T-cell (primary cell): ENCODE results near the gene GRM5. TPM values are rescaled to one million over a fixed set of nuclear protein-coding genes. Genes with fewer than 3 reads are reported as not detected.

Source experiments
- ATAC-seq, 4 experiments: fragments of 200-7000 bp in 3 of 4; fragments of 150-1000 bp in 1 of 4; cut with Tn5 transposase; replicated peaks in 1 of 4; 1 replicate in 3 of 4; 2 replicates in 1 of 4; pipeline ENCODE4 v1.10.0; 2021; ENCODE audit warnings: moderate library complexity in 3 of 4, mild to moderate bottlenecking in 2 of 4, moderate number of reproducible peaks in 1 of 4
- CTCF ChIA-PET, 2 donors: fragments of 300-600 bp; sonication (Branson Sonifier 250); formaldehyde crosslinking; loops; one replicate each; lab custom pipeline; 2022; ENCODE audit warnings: antibody characterized with exemption in 2 of 2; lab: Charles Lee
- POLR2A ChIA-PET, 2 donors: fragments of 300-600 bp; sonication (Branson Sonifier 250); formaldehyde crosslinking; loops; one replicate each; lab custom pipeline; 2022; ENCODE audit warnings: antibody characterized with exemption in 2 of 2; lab: Charles Lee
- DNase-seq, 35 experiments: peaks; one replicate each; pipeline versions ENCODE4 v3.0.0 to v3.0.0-alpha.2; 2013 to 2023
- H3K27ac ChIP-seq: one replicate; pipeline ENCODE4 v1.5.1; 2013; ENCODE audit warnings: low read length
- H3K27me3 ChIP-seq, 2 experiments: replicated peaks in 1 of 2; 1 replicate in 1 of 2; 2 replicates in 1 of 2; pipeline versions ENCODE4 v1.6.1 to v1.7.0; 2013; ENCODE audit warnings: low read length in 1 of 2, mixed read lengths in 1 of 2; ENCODE audit not compliant: control insufficient read depth in 2 of 2, insufficient read depth in 2 of 2; ENCODE audit errors: extremely low read depth in 1 of 2
- H3K36me3 ChIP-seq, 2 donors: 1 replicate in 1 of 2; 2 replicates in 1 of 2; pipeline versions ENCODE4 v1.6.1 to v1.7.0; 2013; ENCODE audit warnings: low read length in 1 of 2; ENCODE audit not compliant: control insufficient read depth in 2 of 2, insufficient read depth in 1 of 2; ENCODE audit errors: extremely low read depth in 1 of 2
- H3K4me1 ChIP-seq, 2 experiments: 1 replicate in 1 of 2; 2 replicates in 1 of 2; pipeline versions ENCODE4 v1.6.1 to v1.7.0; 2013; ENCODE audit warnings: low read length in 2 of 2, mixed read lengths in 1 of 2; ENCODE audit not compliant: insufficient read depth in 2 of 2, control insufficient read depth in 1 of 2; ENCODE audit errors: extremely low read depth in 1 of 2
- H3K4me3 ChIP-seq, 2 donors: 1 replicate in 1 of 2; 2 replicates in 1 of 2; pipeline versions ENCODE4 v1.5.1 to v1.7.0; 2013; ENCODE audit warnings: mild to moderate bottlenecking in 2 of 2, low read length in 1 of 2, moderate library complexity in 1 of 2; ENCODE audit not compliant: control insufficient read depth in 1 of 2; ENCODE audit errors: extremely low read depth in 1 of 2
- H3K9me3 ChIP-seq: 2 replicates; pipeline ENCODE4 v1.7.0; 2013
- H3K27ac Mint-ChIP-seq, 2 donors: one replicate each; pipeline ENCODE4 v1.8.0; 2020 to 2021; ENCODE audit warnings: mild to moderate bottlenecking in 2 of 2, mixed read lengths in 2 of 2
- H3K27me3 Mint-ChIP-seq, 2 donors: one replicate each; pipeline ENCODE4 v1.8.0; 2021 to 2022; ENCODE audit warnings: mixed read lengths in 2 of 2
- H3K36me3 Mint-ChIP-seq: one replicate; pipeline ENCODE4 v1.8.0; 2021; ENCODE audit warnings: mixed read lengths
- H3K4me1 Mint-ChIP-seq, 3 donors: one replicate each; pipeline ENCODE4 v1.8.0; 2020 to 2022; ENCODE audit warnings: mixed read lengths in 3 of 3, mild to moderate bottlenecking in 1 of 3
- H3K4me3 Mint-ChIP-seq, 3 donors: one replicate each; pipeline ENCODE4 v1.8.0; 2020 to 2022; ENCODE audit warnings: mild to moderate bottlenecking in 3 of 3, mixed read lengths in 3 of 3, moderate library complexity in 3 of 3
- H3K9me3 Mint-ChIP-seq, 3 donors: one replicate each; pipeline ENCODE4 v1.8.0; 2020 to 2022; ENCODE audit warnings: mixed read lengths in 3 of 3
- WGBS: methylation state at CpG from one replicate; pipeline ENCODE4 v1.1.5; 2013; ENCODE audit warnings: missing lambda C conversion rate; ENCODE audit not compliant: insufficient coverage; 5-methylcytosine and 5-hydroxymethylcytosine counted together
- total RNA-seq, 35 experiments: library from RNA in 6 of 35; stranded (reverse) in 6 of 35; fragments of 120-200 nt in 1 of 35; gene quantifications; one replicate each; pipeline versions ENCODE4 v1.2.1 to v1.2.4 and lab custom pipeline; 2013 to 2026

GRM5 gene
- total RNA-seq, 5 donors from 2014 or later (not counting 1 experiment from before 2014, with no cell fraction given), result not detected

GRCh38 chr11:88480223-88480622 is 585.6 kb downstream of the GRM5 start:
- CTCF ChIA-PET, result no interaction called here
- H3K9me3 ChIP-seq, result no peaks in the 10 kb centered on the region
- POLR2A ChIA-PET, result no interaction called here
- peaks cover 0 to 5% of the 10 kb centered on the region in 2 experiments for H3K4me1 ChIP-seq
- H3K27me3 Mint-ChIP-seq, result peaks cover 0 to 6% of the 10 kb centered on the region in 2 donors
- WGBS, result no CpG with 5 or more reads among the region's 1 CpG
- H3K4me3 ChIP-seq, result no peak overlapping the region
- ATAC-seq (no peak), DNase-seq (no peak)
- no peak overlapping the region for H3K27ac Mint-ChIP-seq
- no peaks in the 10 kb centered on the region for H3K36me3 Mint-ChIP-seq
- H3K4me3 Mint-ChIP-seq, result no peak overlapping the region
- H3K27me3 ChIP-seq, result peaks cover 0 to 2% of the 10 kb centered on the region in 2 experiments
- peaks cover 0 to 2% (median 0%) of the 10 kb centered on the region in 3 donors for H3K4me1 Mint-ChIP-seq
- H3K9me3 Mint-ChIP-seq, result no peaks in the 10 kb centered on the region
- no peak overlapping the region for H3K27ac ChIP-seq
- no peaks in the 10 kb centered on the region for H3K36me3 ChIP-seq

DNA sequence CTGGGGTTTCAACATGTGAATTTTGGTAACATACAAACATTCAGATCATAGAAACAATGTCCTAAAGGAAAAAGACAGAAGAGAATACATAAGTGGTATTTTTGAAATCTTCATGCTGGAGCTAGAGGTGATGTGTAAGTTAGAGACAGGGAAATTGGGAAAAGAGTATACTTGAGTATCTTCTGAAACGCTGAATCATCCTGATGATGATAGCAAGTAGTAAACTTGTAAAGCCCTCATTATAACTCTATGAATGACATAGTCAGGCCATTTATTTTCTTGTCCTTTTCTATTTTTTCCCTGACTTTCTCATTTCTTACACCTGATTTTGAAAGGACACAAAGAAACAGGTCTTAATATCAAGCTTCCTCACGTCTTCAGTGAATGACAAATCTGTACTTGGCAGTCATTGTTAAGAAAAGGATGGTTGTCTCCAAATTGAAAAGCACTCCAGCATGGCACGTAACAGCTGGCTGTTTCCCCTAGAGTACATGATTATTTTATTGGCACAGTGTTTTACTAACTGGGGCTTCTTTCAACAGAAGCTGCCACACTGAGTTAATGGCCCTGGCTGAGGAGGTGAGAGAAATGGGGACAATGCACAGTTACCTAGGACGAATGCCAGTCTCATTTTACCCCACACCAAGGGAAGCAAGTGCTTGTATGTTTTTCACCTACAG is 587.5 kb downstream of the GRM5 start:
- no peak for DNase-seq
- Histone ChIP-seq H3K36me3 (no peaks in the 10 kb centered on the region), H3K9me3 (no peaks in the 10 kb centered on the region), H3K4me1 (no peaks in the 10 kb centered on the region), H3K27me3 (no peaks in the 10 kb centered on the region), H3K4me3 (no peak overlapping the region), H3K27ac (no peak overlapping the region)
- Mint-ChIP-seq H3K27ac (no peak overlapping the region), H3K9me3 (no peaks in the 10 kb centered on the region), H3K27me3 (peaks cover 2 to 10% of the 10 kb centered on the region in 2 donors), H3K36me3 (no peaks in the 10 kb centered on the region), H3K4me3 (no peak overlapping the region), H3K4me1 (no peaks in the 10 kb centered on the region)
- POLR2A ChIA-PET, result no interaction called here
- CTCF ChIA-PET, result interaction anchor here in 1 of 2 donors (0.6 kb wide), 1 partner anchor 506 kb away, joined by 4 read pairs; no protein-coding TSS in a partner anchor
- ATAC-seq, result no peak
- 56% methylated on average over 1 of the region's 4 CpGs for WGBS

GRCh38 chr11:88475991-88476418 is 589.8 kb downstream of the GRM5 start:
- H3K27ac ChIP-seq, result no peak overlapping the region
- H3K36me3 ChIP-seq, result no peaks in the 10 kb centered on the region
- ChIA-PET POLR2A (no interaction called here), CTCF (no interaction called here)
- ATAC-seq (no peak), DNase-seq (no peak)
- Mint-ChIP-seq H3K36me3 (no peaks in the 10 kb centered on the region), H3K27ac (no peak overlapping the region), H3K4me3 (no peak overlapping the region), H3K4me1 (no peaks in the 10 kb centered on the region), H3K9me3 (no peaks in the 10 kb centered on the region), H3K27me3 (peaks cover 2 to 6% of the 10 kb centered on the region in 2 donors)
- no peaks in the 10 kb centered on the region for H3K4me1 ChIP-seq
- no peaks in the 10 kb centered on the region for H3K9me3 ChIP-seq
- WGBS, result 80% methylated on average over 1 of the region's 1 CpG
- no peaks in the 10 kb centered on the region for H3K27me3 ChIP-seq
- H3K4me3 ChIP-seq, result no peak overlapping the region

DNA sequence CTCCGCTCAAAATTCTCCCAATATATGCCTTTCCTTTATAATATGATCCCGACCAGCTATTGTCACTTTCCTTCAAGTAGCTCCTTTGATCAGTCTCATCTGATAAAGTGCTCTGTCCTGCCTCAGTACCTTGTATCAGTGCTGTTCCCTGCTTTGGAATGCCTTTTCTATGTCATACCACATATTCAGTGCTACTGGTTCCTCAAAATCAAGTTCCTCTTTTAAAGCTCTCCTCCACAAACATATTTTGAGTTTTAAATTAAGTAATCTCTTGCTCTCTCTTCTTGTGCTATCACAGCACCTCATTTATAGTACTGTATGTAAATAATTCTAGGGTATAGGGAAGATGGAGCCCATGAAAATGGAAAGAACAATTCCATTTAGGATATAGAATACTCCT is 591.1 kb downstream of the GRM5 start:
- no peaks in the 10 kb centered on the region for H3K9me3 Mint-ChIP-seq
- no peaks in the 10 kb centered on the region for H3K36me3 Mint-ChIP-seq
- WGBS, result 51% methylated on average over 2 of the region's 2 CpGs
- DNase-seq (no peak), ATAC-seq (no peak)
- Histone ChIP-seq H3K27me3 (no peaks in the 10 kb centered on the region), H3K27ac (no peak overlapping the region), H3K4me1 (no peaks in the 10 kb centered on the region), H3K36me3 (no peaks in the 10 kb centered on the region), H3K4me3 (no peak overlapping the region), H3K9me3 (no peaks in the 10 kb centered on the region)
- H3K4me1 Mint-ChIP-seq, result no peaks in the 10 kb centered on the region
- ChIA-PET POLR2A (no interaction called here), CTCF (interaction anchor here in 1 of 2 donors (0.6 kb wide), 1 partner anchor 27 kb away, joined by 3 read pairs; no protein-coding TSS in a partner anchor)
- peaks cover 2 to 6% of the 10 kb centered on the region in 2 donors for H3K27me3 Mint-ChIP-seq
- H3K27ac Mint-ChIP-seq, result no peak overlapping the region
- H3K4me3 Mint-ChIP-seq, result no peak overlapping the region

DNA sequence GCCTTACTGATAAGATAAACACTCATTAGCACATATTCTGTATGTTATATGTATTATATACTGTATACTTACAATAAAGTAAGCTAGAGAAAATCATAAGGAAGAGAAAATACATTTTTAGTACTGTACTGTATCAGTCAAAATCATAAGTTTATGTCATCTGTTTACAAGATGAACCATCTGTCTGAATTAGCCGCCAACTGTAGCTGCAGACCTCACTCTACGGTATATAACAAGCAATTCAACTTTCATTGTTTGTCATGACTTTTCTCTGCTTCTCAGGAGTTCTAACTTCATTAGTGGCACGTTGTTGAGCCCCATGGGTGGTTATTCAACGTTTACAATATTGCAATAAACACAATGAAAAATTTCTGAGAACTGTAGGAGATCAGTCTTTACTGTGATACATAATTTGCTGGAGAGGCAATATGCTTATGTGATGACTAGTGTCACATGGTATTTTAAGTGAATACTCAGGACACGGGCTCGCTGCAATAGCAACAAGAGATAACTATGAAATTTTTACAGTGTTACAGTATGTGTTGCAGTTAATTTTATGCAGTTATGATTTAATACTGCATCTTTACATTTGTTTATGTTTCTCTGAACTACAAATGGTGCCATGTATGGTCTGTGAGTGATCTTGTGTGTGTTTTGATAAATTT is 596.1 kb downstream of the GRM5 start:
- Mint-ChIP-seq H3K36me3 (no peaks in the 10 kb centered on the region), H3K9me3 (peaks cover 0 to 4% (median 0%) of the 10 kb centered on the region in 3 donors), H3K4me3 (no peak overlapping the region), H3K4me1 (no peaks in the 10 kb centered on the region), H3K27me3 (peaks cover 5 to 11% of the 10 kb centered on the region in 2 donors), H3K27ac (no peak overlapping the region)
- 67% methylated on average over 1 of the region's 6 CpGs for WGBS
- Histone ChIP-seq H3K27me3 (peaks cover 0 to 5% of the 10 kb centered on the region in 2 experiments), H3K4me1 (no peaks in the 10 kb centered on the region), H3K36me3 (no peaks in the 10 kb centered on the region), H3K4me3 (no peak overlapping the region), H3K9me3 (no peaks in the 10 kb centered on the region), H3K27ac (no peak overlapping the region)
- no peak for DNase-seq
- no peak for ATAC-seq
- CTCF ChIA-PET, result no interaction called here
- POLR2A ChIA-PET, result no interaction called here

GRCh38 chr11:88464528-88464927 is 601.3 kb downstream of the GRM5 start:
- Histone ChIP-seq H3K27ac (no peak overlapping the region), H3K9me3 (no peaks in the 10 kb centered on the region), H3K4me1 (no peaks in the 10 kb centered on the region), H3K4me3 (no peak overlapping the region), H3K27me3 (peaks cover 0 to 10% of the 10 kb centered on the region in 2 experiments), H3K36me3 (no peaks in the 10 kb centered on the region)
- ChIA-PET CTCF (no interaction called here), POLR2A (no interaction called here)
- Mint-ChIP-seq H3K9me3 (peaks cover 5 to 9% (median 7%) of the 10 kb centered on the region in 3 donors), H3K27ac (no peak overlapping the region), H3K4me1 (no peaks in the 10 kb centered on the region), H3K27me3 (peaks cover 3 to 5% of the 10 kb centered on the region in 2 donors), H3K4me3 (no peak overlapping the region), H3K36me3 (no peaks in the 10 kb centered on the region)
- ATAC-seq (no peak), DNase-seq (no peak)
- no CpG with 5 or more reads among the region's 4 CpGs for WGBS
